ENCODE results near the gene RBMS3.

The RBMS3 gene

GRCh38 chr3:29590461-29590860, 309.6 kb downstream of the RBMS3 start:
- DNase-seq: no peak

GRCh38 chr3:29591579-29591978, 310.7 kb downstream of the RBMS3 start:
- no peak for DNase-seq

- no peak for DNase-seq
These were observed 312.9 kb downstream of the RBMS3 start for GRCh38 chr3:29593802-29594201.

GRCh38 chr3:29594261-29594660, 313.4 kb downstream of the RBMS3 start:
- no peak for DNase-seq

GRCh38 chr3:29597376-29598008, 316.6 kb downstream of the RBMS3 start:
- no peak for DNase-seq

GRCh38 chr3:29601861-29602585, 321.2 kb downstream of the RBMS3 start:
- DNase-seq: no peak

GRCh38 chr3:29605845-29606244, 325.0 kb downstream of the RBMS3 start:
- no peak for DNase-seq

GRCh38 chr3:29606416-29606815, 325.5 kb downstream of the RBMS3 start:
- DNase-seq: no peak

- no peak for DNase-seq
These were observed 327.8 kb downstream of the RBMS3 start for GRCh38 chr3:29608414-29609327.

GRCh38 chr3:29609328-29609811, 328.5 kb downstream of the RBMS3 start:
- DNase-seq: no peak

GRCh38 chr3:29610781-29611180, 329.9 kb downstream of the RBMS3 start:
- no peak for DNase-seq

- DNase-seq: no peak
These were observed 330.4 kb downstream of the RBMS3 start for GRCh38 chr3:29611252-29611651.

- DNase-seq: no peak
These were observed 331.7 kb downstream of the RBMS3 start for GRCh38 chr3:29612536-29612935.

- no peak for DNase-seq
These were observed 334.1 kb downstream of the RBMS3 start for GRCh38 chr3:29614954-29615353.

GRCh38 chr3:29618395-29619282, 337.8 kb downstream of the RBMS3 start:
- DNase-seq: no peak

- no peak for DNase-seq
These were observed 338.8 kb downstream of the RBMS3 start for GRCh38 chr3:29619676-29620075.

GRCh38 chr3:29627136-29628117, 346.6 kb downstream of the RBMS3 start:
- DNase-seq: no peak

- no peak for DNase-seq
These were observed 347.9 kb downstream of the RBMS3 start for GRCh38 chr3:29628795-29629194.

GRCh38 chr3:29635888-29636287, 355.0 kb downstream of the RBMS3 start:
- no peak for DNase-seq

GRCh38 chr3:29637068-29637467, 356.2 kb downstream of the RBMS3 start:
- no peak for DNase-seq

Measured in femur (tissue), 1 donor.